Central memory CD8-positive, alpha-beta T cell (primary cell): ENCODE data around the gene IGSF8.

Experiments used
- ATAC-seq: fragments of 150-1000 bp; cut with Tn5 transposase; replicated peaks from 2 replicates; pipeline ENCODE4 v1.10.0; 2022; ENCODE audit warnings: mild to moderate bottlenecking, moderate FRiP score, moderate number of reproducible peaks; ENCODE audit not compliant: poor library complexity, severe bottlenecking; ENCODE audit errors: extremely low read depth
- DNase-seq, 2 donors: peaks; one replicate each; pipeline ENCODE4 v3.0.0; 2021; ENCODE audit warnings: low spot score in 2 of 2
- H3K27ac Mint-ChIP-seq: one replicate; pipeline ENCODE4 v1.8.0; 2022; ENCODE audit warnings: low read depth, mild to moderate bottlenecking, moderate library complexity, mixed read lengths
- H3K27me3 Mint-ChIP-seq: one replicate; pipeline ENCODE4 v1.8.0; 2022; ENCODE audit warnings: mixed read lengths
- H3K36me3 Mint-ChIP-seq: one replicate; pipeline ENCODE4 v1.8.0; 2022; ENCODE audit warnings: mild to moderate bottlenecking, moderate library complexity, mixed read lengths; ENCODE audit not compliant: insufficient read depth
- H3K4me1 Mint-ChIP-seq: one replicate; pipeline ENCODE4 v1.8.0; 2022; ENCODE audit warnings: mixed read lengths
- H3K4me3 Mint-ChIP-seq: one replicate; pipeline ENCODE4 v1.8.0; 2022; ENCODE audit warnings: mild to moderate bottlenecking, moderate library complexity, mixed read lengths
- H3K9me3 Mint-ChIP-seq: one replicate; pipeline ENCODE4 v1.8.0; 2022; ENCODE audit warnings: mixed read lengths

The IGSF8 gene

DNA sequence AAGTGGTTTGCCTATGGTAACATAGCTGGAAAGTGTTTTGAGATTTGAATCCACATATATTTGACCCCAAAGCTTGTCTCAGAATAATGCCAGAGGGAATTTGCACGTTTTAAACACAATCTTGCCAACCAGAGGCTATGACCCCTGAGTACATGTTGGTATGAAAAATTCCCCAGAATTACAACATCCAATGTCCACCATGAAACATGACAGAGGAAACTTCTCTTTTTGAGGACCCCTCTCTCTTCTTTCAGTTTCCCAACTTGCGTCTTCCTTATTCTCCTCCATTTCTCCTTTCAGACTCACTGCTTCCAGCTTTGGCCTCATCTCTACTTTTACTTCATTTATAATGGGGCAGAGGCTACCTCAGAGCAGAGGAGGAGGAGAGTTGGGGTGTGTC is 22.6 kb downstream of the IGSF8 start:
- no peak overlapping the region for H3K4me3 Mint-ChIP-seq
- ATAC-seq (no peak), DNase-seq (no peak)
- no peaks in the 10 kb centered on the region for H3K4me1 Mint-ChIP-seq
- H3K36me3 Mint-ChIP-seq: no peaks in the 10 kb centered on the region
- H3K27me3 Mint-ChIP-seq: peaks cover 79% of the 10 kb centered on the region
- H3K27ac Mint-ChIP-seq: no peak overlapping the region
- no peaks in the 10 kb centered on the region for H3K9me3 Mint-ChIP-seq

DNA sequence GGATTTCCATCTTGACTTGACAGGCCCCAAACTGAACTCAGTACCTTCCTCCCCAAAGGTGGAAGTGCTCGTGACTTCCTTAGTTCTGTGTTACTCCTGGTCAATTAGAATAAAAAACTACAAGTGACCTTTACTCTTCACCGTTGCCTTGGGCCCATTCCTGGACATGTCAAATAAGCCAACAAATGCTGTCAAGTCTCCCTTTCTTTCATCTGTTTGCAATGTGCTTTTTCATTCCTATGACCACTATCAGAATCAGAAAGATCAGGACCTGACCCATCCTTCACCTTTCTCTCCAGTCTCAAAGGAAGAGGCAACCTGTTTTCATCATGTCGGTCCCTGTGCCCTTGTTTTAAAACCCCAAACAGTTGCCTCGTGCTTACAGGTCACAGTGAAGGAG is 23.6 kb downstream of the IGSF8 start:
- H3K27ac Mint-ChIP-seq: no peak overlapping the region
- DNase-seq: no peak
- H3K27me3 Mint-ChIP-seq: peaks cover 79% of the 10 kb centered on the region
- no peak for ATAC-seq
- H3K9me3 Mint-ChIP-seq: no peaks in the 10 kb centered on the region
- H3K4me3 Mint-ChIP-seq: no peak overlapping the region
- H3K36me3 Mint-ChIP-seq: no peaks in the 10 kb centered on the region
- peaks cover 9% of the 10 kb centered on the region for H3K4me1 Mint-ChIP-seq

DNA sequence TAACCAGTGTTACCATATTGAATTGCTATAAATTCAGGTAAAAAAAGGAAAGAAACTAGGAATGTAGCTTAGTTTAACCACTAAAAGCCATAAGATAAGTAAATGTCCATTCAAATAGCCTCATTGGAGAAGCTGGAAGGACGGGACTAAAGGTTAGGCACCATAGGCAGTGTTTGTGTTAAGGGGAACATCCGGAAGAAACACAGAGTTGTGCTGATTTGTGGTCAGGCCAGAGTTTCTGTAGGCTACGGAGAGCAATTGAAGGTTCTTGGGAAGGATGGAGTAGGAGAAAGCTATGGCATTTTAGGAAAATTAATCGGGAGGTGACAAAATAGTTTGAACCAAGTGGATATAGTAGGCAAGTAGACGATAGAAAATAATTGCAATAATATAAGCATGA is 27.1 kb downstream of the IGSF8 start:
- H3K4me1 Mint-ChIP-seq: peaks cover 14% of the 10 kb centered on the region
- ATAC-seq: no peak
- peaks cover 4% of the 10 kb centered on the region for H3K36me3 Mint-ChIP-seq
- DNase-seq: no peak
- H3K27me3 Mint-ChIP-seq: peaks cover 63% of the 10 kb centered on the region
- no peak overlapping the region for H3K4me3 Mint-ChIP-seq
- no peak overlapping the region for H3K27ac Mint-ChIP-seq
- H3K9me3 Mint-ChIP-seq: no peaks in the 10 kb centered on the region

DNA sequence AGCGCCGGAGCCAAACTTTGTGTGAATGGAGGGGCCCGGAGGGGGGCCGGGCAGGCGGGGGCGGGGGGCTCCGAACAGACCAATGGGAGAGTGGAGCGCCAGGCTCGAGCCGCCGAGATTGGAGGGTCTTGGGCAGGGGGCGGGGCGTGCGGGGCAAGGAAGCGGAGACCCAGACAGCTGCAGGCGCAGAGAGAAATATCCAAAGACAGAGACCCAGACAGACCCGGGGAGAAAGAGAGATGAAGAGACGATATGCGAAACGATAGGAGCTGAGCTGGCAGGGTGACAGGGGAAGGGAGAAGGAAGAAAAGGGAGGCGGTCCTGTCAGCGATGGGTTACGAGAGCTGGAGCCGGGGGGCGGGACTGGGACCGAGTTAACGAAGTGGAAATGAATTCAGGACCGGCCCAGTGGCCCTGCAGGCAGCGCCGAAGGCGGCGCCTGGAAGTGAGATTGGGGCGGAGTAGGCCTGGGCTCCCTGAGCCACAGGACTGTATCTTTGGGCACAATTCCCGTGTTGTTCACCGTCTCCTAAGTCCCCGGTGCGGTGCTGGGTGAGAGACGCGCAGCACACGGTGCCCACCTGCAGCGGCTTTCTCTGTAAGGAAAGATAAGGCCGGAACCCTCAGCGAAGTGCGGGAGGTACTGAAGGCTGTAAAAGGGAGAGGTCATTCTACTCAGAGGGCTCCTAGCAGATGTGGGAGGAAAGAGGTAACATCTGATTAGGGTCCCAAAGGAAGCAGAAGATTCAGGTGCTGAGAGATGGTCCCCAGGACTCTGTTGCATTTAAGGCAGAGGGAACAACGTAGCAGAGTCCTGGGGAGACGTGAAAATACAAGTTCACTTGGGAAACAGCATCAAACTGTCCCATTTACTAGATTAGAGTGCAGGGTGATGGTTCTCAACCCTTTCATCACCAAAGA is 27.9 kb downstream of the IGSF8 start:
- no peak overlapping the region for H3K27ac Mint-ChIP-seq

DNA sequence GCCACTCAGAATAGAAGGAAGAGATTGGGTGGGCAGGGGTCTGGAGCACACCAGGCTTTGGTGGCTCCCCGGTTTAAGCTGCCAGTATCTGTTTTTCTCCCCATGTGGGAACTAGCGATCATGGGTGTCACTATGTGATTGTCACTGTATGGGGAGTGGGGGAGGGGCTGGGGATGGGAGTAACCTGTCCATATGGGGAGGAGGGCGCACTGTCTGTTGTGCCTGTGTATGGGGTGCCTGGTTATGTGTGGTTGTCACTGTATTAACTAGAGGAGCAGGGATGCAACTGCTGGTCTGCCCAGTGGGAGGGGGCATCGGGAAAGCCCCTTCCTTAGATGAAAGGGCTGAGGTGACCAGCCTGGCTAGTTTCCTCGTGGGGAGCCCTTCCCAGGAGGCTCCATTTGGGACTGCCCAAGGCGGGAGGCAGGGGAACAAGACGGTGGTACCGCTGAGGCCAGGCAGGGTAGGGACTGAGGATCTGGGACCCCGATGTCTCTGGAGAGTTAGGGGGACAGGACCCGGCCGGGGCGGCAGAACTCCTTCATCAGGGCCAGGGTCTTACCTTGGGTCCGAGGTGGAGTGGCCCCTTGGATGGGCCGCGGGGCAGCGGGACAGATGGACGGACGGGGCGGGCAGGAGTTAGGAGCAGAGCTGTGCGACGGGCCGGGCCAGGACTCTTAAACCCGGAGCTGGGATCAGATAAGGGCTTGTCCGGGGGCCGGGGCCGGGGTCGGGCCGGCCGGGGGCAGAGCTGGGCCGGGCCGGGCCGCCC is 28.8 kb downstream of the IGSF8 start, which contains the start of gene KCNJ10:
TSS of gene KCNJ10 (minus strand) at position 701 of the 772 bp plus-strand sequence. CDS start 27,628 bp downstream, outside the sequence.
- Mint-ChIP-seq H3K27me3 (peaks cover 59% of the 10 kb centered on the region), H3K4me3 (peak within 1 kb of the TSS; percentile 78), H3K36me3 (peaks cover 4% of the 10 kb centered on the region), H3K9me3 (no peaks in the 10 kb centered on the region), H3K27ac (no peak within 1 kb of the TSS), H3K4me1 (peaks cover 14% of the 10 kb centered on the region)
- ATAC-seq: peak; percentile 29
- DNase-seq: no peak

More for the DNA sequence above, 27.9 kb downstream of the IGSF8 start:
- H3K36me3 Mint-ChIP-seq: peaks cover 4% of the 10 kb centered on the region
- H3K4me3 Mint-ChIP-seq: peak overlapping the region; percentile 78
- H3K9me3 Mint-ChIP-seq: no peaks in the 10 kb centered on the region
- peaks cover 14% of the 10 kb centered on the region for H3K4me1 Mint-ChIP-seq
- H3K27me3 Mint-ChIP-seq: peaks cover 61% of the 10 kb centered on the region
- DNase-seq (peak; percentile 26 to 29), ATAC-seq (peak; percentile 81)

DNA sequence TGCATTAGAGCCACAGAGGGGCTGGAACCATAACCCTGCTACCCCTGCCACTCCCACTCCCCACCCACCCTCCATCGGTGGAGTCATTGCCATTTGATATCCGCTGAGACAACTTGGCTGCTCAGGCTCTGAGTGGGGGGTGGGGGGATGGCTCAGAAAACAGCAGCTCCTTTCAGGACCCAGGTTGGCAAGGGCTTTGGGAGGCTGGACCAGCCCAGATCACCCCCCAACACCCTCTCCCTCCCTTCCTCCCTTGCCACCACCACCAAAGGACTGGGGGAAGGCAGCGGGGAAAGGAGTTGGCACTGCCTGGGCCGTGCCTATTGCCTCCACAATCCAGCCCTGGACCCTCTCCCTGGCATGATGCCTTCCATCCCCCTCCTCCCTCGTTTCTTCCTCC is 30.2 kb downstream of the IGSF8 start:
- DNase-seq: no peak
- Mint-ChIP-seq H3K4me1 (peaks cover 14% of the 10 kb centered on the region), H3K4me3 (no peak overlapping the region), H3K27ac (no peak overlapping the region), H3K27me3 (peaks cover 55% of the 10 kb centered on the region), H3K9me3 (no peaks in the 10 kb centered on the region), H3K36me3 (peaks cover 4% of the 10 kb centered on the region)
- ATAC-seq: no peak

DNA sequence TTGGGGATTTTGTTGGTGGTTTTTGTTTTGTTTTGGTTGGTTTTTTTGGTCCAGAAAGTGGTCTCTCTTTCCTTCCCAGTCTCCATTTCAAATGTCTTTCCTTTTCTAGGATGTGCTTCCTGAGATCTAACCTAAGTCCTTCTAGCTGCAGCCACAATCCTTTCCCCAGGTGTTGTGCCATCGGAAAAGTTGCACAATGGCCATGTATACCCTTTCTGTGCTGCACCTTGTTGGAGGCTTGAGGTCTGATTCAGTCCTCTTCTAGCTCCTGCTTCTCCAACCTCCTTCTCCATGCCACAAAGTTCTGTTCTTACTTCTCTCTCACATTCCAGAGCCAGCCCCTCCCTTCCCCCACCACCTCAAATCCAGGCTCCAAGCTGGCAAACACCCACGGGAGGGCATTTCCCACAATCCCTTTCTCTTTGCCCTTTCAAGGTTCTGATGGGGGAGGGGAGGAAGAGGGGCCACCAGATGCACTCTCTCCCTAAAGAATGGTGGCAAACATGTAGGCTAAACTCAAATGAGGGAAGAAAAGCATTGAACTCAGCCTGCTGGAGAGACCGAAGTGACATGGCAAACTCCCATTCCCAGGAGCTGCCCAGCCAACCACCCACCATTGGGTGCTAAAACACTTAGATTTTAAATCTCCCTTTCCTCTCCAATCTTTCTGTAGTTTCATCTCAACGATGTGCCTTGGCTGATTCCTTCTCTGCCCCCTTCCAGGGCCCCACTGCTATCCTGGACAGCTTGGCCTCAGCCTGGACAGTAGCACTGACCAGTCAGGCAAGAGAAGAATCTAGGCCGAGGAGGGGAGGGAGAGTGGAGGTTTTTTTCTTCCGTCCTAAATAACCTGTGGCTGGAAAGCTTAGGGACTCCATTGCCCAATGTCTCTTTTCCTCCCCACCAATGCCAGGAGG is 31.3 kb downstream of the IGSF8 start:
- no peaks in the 10 kb centered on the region for H3K9me3 Mint-ChIP-seq
- no peak for DNase-seq
- H3K4me1 Mint-ChIP-seq: peaks cover 14% of the 10 kb centered on the region
- ATAC-seq: no peak
- peaks cover 51% of the 10 kb centered on the region for H3K27me3 Mint-ChIP-seq
- H3K27ac Mint-ChIP-seq: no peak overlapping the region
- peaks cover 4% of the 10 kb centered on the region for H3K36me3 Mint-ChIP-seq
- no peak overlapping the region for H3K4me3 Mint-ChIP-seq

DNA sequence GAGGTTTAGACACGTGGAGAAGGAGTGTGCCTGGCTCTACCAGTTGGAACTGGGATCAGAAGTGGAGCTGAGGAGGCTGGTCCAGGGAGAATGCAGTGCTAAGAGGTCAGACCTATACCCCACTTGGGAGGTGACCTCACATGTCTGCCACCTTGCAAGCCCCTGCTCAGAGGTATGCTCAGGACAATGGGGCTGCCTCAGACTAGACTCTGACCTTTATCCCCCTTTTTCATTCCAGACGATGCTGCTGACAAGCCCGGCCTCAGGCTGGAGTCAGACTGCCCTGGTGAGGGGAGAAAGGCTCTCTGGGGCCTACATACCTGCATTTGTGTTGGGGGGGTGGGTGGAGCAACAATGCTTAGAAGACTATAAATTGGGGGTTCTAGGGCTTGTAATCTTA is 33.7 kb downstream of the IGSF8 start:
- Mint-ChIP-seq H3K27ac (no peak overlapping the region), H3K4me3 (no peak overlapping the region), H3K4me1 (peaks cover 4% of the 10 kb centered on the region), H3K36me3 (peaks cover 4% of the 10 kb centered on the region), H3K27me3 (peaks cover 37% of the 10 kb centered on the region), H3K9me3 (no peaks in the 10 kb centered on the region)
- ATAC-seq (no peak), DNase-seq (no peak)

DNA sequence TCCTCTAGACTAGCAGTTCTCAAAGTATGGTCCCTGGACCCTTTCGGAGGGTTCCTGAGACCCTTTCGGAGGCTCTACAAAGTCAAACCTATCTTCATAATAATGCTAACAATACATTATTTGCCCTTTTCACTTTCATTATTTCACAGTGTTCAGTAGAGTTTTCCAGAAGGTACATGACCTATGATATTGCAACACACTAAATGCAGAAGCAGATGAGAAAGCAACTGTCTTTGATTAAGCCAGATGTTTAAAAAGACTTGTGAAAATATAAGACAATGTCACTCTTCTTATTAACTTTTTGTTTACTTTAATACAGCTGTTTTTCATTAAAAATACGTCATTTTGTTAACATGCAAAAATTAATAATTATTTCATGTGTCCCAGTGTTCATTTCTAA is 34.3 kb downstream of the IGSF8 start:
- peaks cover 1% of the 10 kb centered on the region for H3K36me3 Mint-ChIP-seq
- peaks cover 37% of the 10 kb centered on the region for H3K27me3 Mint-ChIP-seq
- ATAC-seq (no peak), DNase-seq (no peak)
- no peak overlapping the region for H3K27ac Mint-ChIP-seq
- no peaks in the 10 kb centered on the region for H3K4me1 Mint-ChIP-seq
- no peak overlapping the region for H3K4me3 Mint-ChIP-seq
- no peaks in the 10 kb centered on the region for H3K9me3 Mint-ChIP-seq

DNA sequence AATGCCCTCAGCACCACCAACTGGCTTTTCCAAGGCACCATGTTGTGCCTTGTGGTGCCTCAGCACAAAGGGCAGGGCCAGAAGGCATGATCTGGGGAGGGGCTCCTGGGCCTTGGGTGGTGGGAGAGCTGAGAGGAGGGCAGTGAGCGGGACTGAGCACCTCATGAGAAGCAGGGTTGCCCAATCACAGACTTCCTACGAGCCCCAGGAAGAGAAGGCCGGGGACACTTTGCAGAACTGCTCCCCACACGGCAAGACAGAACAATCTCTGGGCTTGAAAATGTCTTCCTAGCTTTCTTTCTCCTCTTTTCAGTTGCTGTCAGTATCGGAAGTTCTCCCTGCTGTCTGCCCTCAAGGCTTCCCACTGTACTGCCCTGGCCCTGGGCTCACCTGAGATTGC is 35.2 kb downstream of the IGSF8 start:
- Mint-ChIP-seq H3K9me3 (no peaks in the 10 kb centered on the region), H3K36me3 (peaks cover 1% of the 10 kb centered on the region), H3K27ac (no peak overlapping the region), H3K4me3 (no peak overlapping the region), H3K27me3 (peaks cover 39% of the 10 kb centered on the region), H3K4me1 (no peaks in the 10 kb centered on the region)
- ATAC-seq: no peak
- no peak for DNase-seq

DNA sequence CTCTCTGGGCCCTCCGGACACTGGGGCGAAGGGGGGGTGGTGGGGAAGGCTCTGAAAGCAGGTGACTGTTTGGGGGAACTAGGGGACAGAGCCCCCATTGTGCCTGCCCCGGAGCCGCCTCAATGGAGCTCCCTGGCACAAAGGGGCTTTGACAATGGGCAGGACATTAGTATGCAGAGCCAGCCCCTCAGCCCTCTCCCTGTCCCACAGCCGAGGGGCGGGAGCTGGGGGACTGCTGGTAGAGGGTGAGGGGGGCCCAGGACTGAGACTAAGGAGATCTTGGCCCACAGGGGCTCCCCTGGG is 36.2 kb downstream of the IGSF8 start:
- no peak for ATAC-seq
- no peaks in the 10 kb centered on the region for H3K4me1 Mint-ChIP-seq
- no peak overlapping the region for H3K27ac Mint-ChIP-seq
- H3K27me3 Mint-ChIP-seq: peaks cover 49% of the 10 kb centered on the region
- H3K36me3 Mint-ChIP-seq: no peaks in the 10 kb centered on the region
- no peaks in the 10 kb centered on the region for H3K9me3 Mint-ChIP-seq
- H3K4me3 Mint-ChIP-seq: no peak overlapping the region
- DNase-seq: no peak
